K562 (cell line): ENCODE data around the gene RHOT1. TPM values are rescaled to one million over a fixed set of nuclear protein-coding genes. Genes with fewer than 3 reads are reported as not detected.
A peak's percentile ranks its signal among the peaks of the same experiment; 100 is the strongest.
"Not testable (repeated sequence)": the region's sequence is repeated elsewhere in the genome, so short reads cannot be mapped to it uniquely, and the experiment has no call there.

ENCODE experiments used
- ATAC-seq: fragments of 200-7000 bp; cut with Tn5 transposase; 3 replicates; pipeline ENCODE4 v1.9.1; 2020; ENCODE audit warnings: moderate library complexity
- BruUV-seq: library from RNA; stranded (reverse); fragments of 400-500 nt; replicated peaks from 2 replicates; lab custom pipeline; 2021; lab: Mats Ljungman, UMichigan
- CTCF ChIA-PET: fragments of 300-600 bp; formaldehyde crosslinking; extraction: SDS; loops from one replicate; lab custom pipeline; 2021; ENCODE audit warnings: low intra/inter-chr PET ratio; lab: Yijun Ruan, JAX
- POLR2A ChIA-PET: fragments of 300-600, 350-650 bp; sonication (Branson Sonifier 250); formaldehyde crosslinking; extraction: SDS; loops from one replicate; lab custom pipeline; 2021; ENCODE audit warnings: antibody characterized with exemption, inconsistent platforms; lab: Yijun Ruan, JAX
- DNase-seq, 4 experiments: peaks; one replicate each; pipeline versions ENCODE4 v3.0.0 to v3.0.0-alpha.2; 2011 to 2018; ENCODE audit warnings: low spot score in 3 of 4, mixed read lengths in 3 of 4; ENCODE audit errors: extremely low read depth in 1 of 4
- FAIRE-seq: peaks from 2 replicates; lab custom pipeline; 2011; peaks lifted over from hg19 to GRCh38; lab: Jason Lieb, UNC
- H2AFZ ChIP-seq: 2 replicates; pipeline ENCODE4 v1.6.0; 2011; ENCODE audit warnings: low read depth, low read length, control low read depth, inconsistent platforms
- H3K27ac ChIP-seq: fragments of 200-600 bp; 3 replicates; pipeline ENCODE4 v1.8.0; 2011; ENCODE audit warnings: low read depth, mild to moderate bottlenecking, control low read depth, inconsistent platforms, low read length, moderate library complexity, mixed read lengths; ENCODE audit errors: extremely low read depth
- H3K27me3 ChIP-seq, 2 experiments: fragments of 300-600 bp in 1 of 2; 2 replicates in 1 of 2; 3 replicates in 1 of 2; pipeline versions ENCODE4 v1.6.0 to v1.8.0; 2011; ENCODE audit warnings: inconsistent platforms in 2 of 2, low read length in 2 of 2, mild to moderate bottlenecking in 1 of 2, mixed read lengths in 1 of 2, moderate library complexity in 1 of 2; ENCODE audit not compliant: control insufficient read depth in 2 of 2, insufficient read depth in 2 of 2
- H3K36me3 ChIP-seq: fragments of 300-600 bp; 3 replicates; pipeline ENCODE4 v1.8.0; 2011; ENCODE audit warnings: mild to moderate bottlenecking, low read length, inconsistent platforms; ENCODE audit not compliant: control insufficient read depth, insufficient read depth
- H3K4me1 ChIP-seq, 2 experiments: fragments of 200-600 bp in 1 of 2; replicated peaks in 1 of 2; 2 replicates in 1 of 2; 3 replicates in 1 of 2; pipeline versions ENCODE4 v1.5.1 to v1.8.0; 2011; ENCODE audit warnings: inconsistent platforms in 2 of 2, low read length in 2 of 2, mild to moderate bottlenecking in 1 of 2, mixed read lengths in 1 of 2, moderate library complexity in 1 of 2; ENCODE audit not compliant: control insufficient read depth in 2 of 2, insufficient read depth in 2 of 2
- H3K4me2 ChIP-seq: 2 replicates; pipeline ENCODE4 v1.6.1; 2011; ENCODE audit warnings: low read length, control low read depth, inconsistent platforms, mixed read lengths; ENCODE audit not compliant: insufficient read depth
- H3K4me3 ChIP-seq: fragments of 200-600 bp; sonication (generic), shearing (Covaris generic); 2 replicates; pipeline ENCODE4 v1.5.1; 2016; ENCODE audit warnings: control low read depth, inconsistent platforms
- H3K79me2 ChIP-seq: fragments of 200-600 bp; 3 replicates; pipeline ENCODE4 v1.8.0; 2011; ENCODE audit warnings: low read length, inconsistent platforms; ENCODE audit not compliant: control insufficient read depth, insufficient read depth
- H3K9ac ChIP-seq, 2 experiments: 2 replicates each; pipeline versions ENCODE4 v1.6.0 to v1.6.1; 2011; ENCODE audit warnings: low read depth in 2 of 2, low read length in 2 of 2, control low read depth in 1 of 2, inconsistent platforms in 1 of 2, mild to moderate bottlenecking in 1 of 2, mixed read lengths in 1 of 2; ENCODE audit not compliant: insufficient read depth in 1 of 2
- H3K9me1 ChIP-seq: one replicate; pipeline ENCODE4 v1.6.0; 2011; ENCODE audit warnings: inconsistent platforms, mild to moderate bottlenecking, low read length, moderate library complexity; ENCODE audit not compliant: control insufficient read depth, insufficient read depth
- H3K9me3 ChIP-seq: replicated peaks from 2 replicates; pipeline ENCODE4 v1.5.1; 2011; ENCODE audit warnings: low read depth, low read length, inconsistent platforms; ENCODE audit not compliant: control insufficient read depth, insufficient read depth
- H4K20me1 ChIP-seq: replicated peaks from 2 replicates; pipeline ENCODE4 v1.6.1; 2011; ENCODE audit warnings: low read length, inconsistent platforms, mixed read lengths; ENCODE audit not compliant: control insufficient read depth, insufficient read depth
- PHF8 ChIP-seq: fragments of 200-600 bp; sonication (generic); IDR thresholded peaks from 2 replicates; pipeline ENCODE4 v1.6.1; 2012; ENCODE audit warnings: mixed run types, mild to moderate bottlenecking, inconsistent platforms, low read length, moderate library complexity, borderline replicate concordance
- PHTF2 ChIP-seq: fragments of 250-450 bp; sonication (Bioruptor Pico); IDR thresholded peaks from 2 replicates; pipeline ENCODE4 v1.5.0; 2021; ENCODE audit warnings: mild to moderate bottlenecking
- TARDBP ChIP-seq: fragments of 450-650 bp; IDR thresholded peaks from 2 replicates; pipeline ENCODE4 v1.6.1; 2016
- TOE1 ChIP-seq, 2 experiments: fragments of 450-650 bp in 1 of 2; sonication (generic) in 1 of 2; formaldehyde crosslinking in 1 of 2; IDR thresholded peaks; 2 replicates each; pipeline versions ENCODE4 v1.7.1 to v1.8.0; 2016 to 2022; ENCODE audit warnings: borderline replicate concordance in 2 of 2, mild to moderate bottlenecking in 2 of 2, antibody characterized with exemption in 1 of 2, inconsistent platforms in 1 of 2, low read depth in 1 of 2, missing genetic modification reagents in 1 of 2, moderate library complexity in 1 of 2
- ZNF23 ChIP-seq: fragments of 250-450 bp; sonication (Bioruptor Pico); IDR thresholded peaks from 2 replicates; pipeline ENCODE4 v1.4.0; 2020; ENCODE audit warnings: mild to moderate bottlenecking
- ZNF347 ChIP-seq: fragments of 450-650 bp; formaldehyde crosslinking; IDR thresholded peaks from 2 replicates; pipeline ENCODE4 v1.4.0; 2020; ENCODE audit warnings: low read depth, mild to moderate bottlenecking, moderate library complexity
- WGBS: fragments of 100-300 bp; shearing (Covaris generic); methylation state at CpG from one replicate; pipeline ENCODE4 v1.1.6; 2016; ENCODE audit warnings: low coverage, mixed read lengths; ENCODE audit not compliant: insufficient coverage; ENCODE audit errors: missing lambda C conversion rate; 5-methylcytosine and 5-hydroxymethylcytosine counted together
- in situ Hi-C: fragments of 300-500 bp; cut with MboI; formaldehyde crosslinking; loops from 4 replicates; pipeline ENCODE4 v1.15.0; 2018; ENCODE audit warnings: inconsistent platforms, mixed read lengths
- intact Hi-C: fragments of 100-400 bp; cut with micrococcal nuclease; formaldehyde crosslinking; loops from 2 replicates; pipeline ENCODE4 v1.14.2; 2022
- polyA plus RNA-seq, 8 experiments: library from polyadenylated mRNA; depleted of rRNA in 4 of 8; stranded (reverse) in 5 of 8; unstranded in 3 of 8; fragments of >200 nt; fragmentation: Nextera tagmentation in 2 of 8; fragmentation: Illumina TruSeq in 1 of 8; extraction: Ambion mirVana in 2 of 8; extraction: Trizol in 1 of 8; gene quantifications; 2 replicates each; pipeline versions ENCODE4 v1.2.1 to v1.2.3, GENCODE V29; 2011 to 2014; ENCODE audit warnings: inconsistent platforms in 1 of 8, missing spikeins in 1 of 8
- total RNA-seq, 7 experiments: library from RNA; depleted of rRNA in 6 of 7; stranded (reverse); fragments of >200 nt in 6 of 7; fragmentation: Illumina TruSeq in 2 of 7; extraction: Trizol in 2 of 7; gene quantifications; 2 replicates each; pipeline versions ENCODE4 v1.2.1 to v1.2.3, GENCODE V29; 2011 to 2021; ENCODE audit warnings: low replicate concordance in 1 of 7
- TF ChIP-seq, protein P1 (sequence below): fragments of 200-600 bp; sonication (generic); IDR thresholded peaks from one replicate; pipeline ENCODE4 v1.6.1; 2012; ENCODE audit warnings: mild to moderate bottlenecking, low read depth, low read length, inconsistent platforms

RHOT1 gene
- total and polyA plus RNA-seq, 9 of the 15 experiments (the other 6 are each of a cell fraction or from before 2014, with no cell fraction given): 23.0 to 101 (median 32.2) TPM

DNA sequence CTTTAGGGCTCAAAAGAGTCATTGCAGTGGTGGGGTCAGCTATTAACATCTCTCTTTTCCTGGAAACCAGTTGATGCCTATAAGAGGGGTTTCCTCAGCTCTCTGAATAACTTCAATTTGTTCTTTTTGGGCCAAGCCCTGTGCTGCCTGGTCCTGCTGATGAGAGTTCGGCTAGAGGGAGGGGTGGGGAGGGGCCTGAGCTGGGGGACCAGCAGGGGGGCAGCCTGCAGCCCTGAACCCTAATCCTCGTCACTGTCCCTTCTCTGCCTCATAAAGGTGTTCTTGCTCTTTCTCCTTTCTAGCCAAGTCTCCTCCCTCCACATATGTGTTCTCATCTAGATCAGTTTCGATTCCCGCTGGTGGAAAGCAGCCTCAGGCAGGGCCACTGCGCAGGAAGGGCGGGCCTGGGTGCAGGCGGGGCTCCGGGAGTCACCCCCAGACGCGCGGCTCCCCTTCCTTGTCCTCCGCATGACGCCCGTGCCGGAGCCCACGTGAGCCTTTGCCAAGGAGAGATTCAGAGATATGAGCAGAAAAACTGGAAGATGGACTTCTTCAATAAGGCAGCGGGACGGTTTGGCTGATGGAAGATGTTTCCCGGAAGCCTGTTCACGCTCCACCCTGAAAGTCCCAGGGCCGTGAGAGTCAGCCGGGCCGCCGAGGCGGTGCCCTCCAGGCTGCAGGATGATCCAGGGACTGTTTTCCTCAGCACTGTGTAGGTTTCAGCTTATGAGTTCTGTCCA is 15.0 kb upstream of the RHOT1 start (continued):
- TF ChIP-seq ZNF23 (no peak), ZNF347 (CRISPR knock-in tag) (no peak), PHTF2 (CRISPR knock-in tag) (no peak), TARDBP (no peak), PHF8 (peak; percentile 63; the same call in 1 of the 2 replicates), TOE1 (IDR thresholded peaks at IDR 0.05; ENCODE audit: borderline replicate concordance) (no peak; the same call in 1 of the 2 replicates), TOE1 (CRISPR knock-in tag; IDR thresholded peaks at IDR 0.05; ENCODE audit: borderline replicate concordance, low read depth) (no peak)
- TF ChIP-seq, protein P1, sequence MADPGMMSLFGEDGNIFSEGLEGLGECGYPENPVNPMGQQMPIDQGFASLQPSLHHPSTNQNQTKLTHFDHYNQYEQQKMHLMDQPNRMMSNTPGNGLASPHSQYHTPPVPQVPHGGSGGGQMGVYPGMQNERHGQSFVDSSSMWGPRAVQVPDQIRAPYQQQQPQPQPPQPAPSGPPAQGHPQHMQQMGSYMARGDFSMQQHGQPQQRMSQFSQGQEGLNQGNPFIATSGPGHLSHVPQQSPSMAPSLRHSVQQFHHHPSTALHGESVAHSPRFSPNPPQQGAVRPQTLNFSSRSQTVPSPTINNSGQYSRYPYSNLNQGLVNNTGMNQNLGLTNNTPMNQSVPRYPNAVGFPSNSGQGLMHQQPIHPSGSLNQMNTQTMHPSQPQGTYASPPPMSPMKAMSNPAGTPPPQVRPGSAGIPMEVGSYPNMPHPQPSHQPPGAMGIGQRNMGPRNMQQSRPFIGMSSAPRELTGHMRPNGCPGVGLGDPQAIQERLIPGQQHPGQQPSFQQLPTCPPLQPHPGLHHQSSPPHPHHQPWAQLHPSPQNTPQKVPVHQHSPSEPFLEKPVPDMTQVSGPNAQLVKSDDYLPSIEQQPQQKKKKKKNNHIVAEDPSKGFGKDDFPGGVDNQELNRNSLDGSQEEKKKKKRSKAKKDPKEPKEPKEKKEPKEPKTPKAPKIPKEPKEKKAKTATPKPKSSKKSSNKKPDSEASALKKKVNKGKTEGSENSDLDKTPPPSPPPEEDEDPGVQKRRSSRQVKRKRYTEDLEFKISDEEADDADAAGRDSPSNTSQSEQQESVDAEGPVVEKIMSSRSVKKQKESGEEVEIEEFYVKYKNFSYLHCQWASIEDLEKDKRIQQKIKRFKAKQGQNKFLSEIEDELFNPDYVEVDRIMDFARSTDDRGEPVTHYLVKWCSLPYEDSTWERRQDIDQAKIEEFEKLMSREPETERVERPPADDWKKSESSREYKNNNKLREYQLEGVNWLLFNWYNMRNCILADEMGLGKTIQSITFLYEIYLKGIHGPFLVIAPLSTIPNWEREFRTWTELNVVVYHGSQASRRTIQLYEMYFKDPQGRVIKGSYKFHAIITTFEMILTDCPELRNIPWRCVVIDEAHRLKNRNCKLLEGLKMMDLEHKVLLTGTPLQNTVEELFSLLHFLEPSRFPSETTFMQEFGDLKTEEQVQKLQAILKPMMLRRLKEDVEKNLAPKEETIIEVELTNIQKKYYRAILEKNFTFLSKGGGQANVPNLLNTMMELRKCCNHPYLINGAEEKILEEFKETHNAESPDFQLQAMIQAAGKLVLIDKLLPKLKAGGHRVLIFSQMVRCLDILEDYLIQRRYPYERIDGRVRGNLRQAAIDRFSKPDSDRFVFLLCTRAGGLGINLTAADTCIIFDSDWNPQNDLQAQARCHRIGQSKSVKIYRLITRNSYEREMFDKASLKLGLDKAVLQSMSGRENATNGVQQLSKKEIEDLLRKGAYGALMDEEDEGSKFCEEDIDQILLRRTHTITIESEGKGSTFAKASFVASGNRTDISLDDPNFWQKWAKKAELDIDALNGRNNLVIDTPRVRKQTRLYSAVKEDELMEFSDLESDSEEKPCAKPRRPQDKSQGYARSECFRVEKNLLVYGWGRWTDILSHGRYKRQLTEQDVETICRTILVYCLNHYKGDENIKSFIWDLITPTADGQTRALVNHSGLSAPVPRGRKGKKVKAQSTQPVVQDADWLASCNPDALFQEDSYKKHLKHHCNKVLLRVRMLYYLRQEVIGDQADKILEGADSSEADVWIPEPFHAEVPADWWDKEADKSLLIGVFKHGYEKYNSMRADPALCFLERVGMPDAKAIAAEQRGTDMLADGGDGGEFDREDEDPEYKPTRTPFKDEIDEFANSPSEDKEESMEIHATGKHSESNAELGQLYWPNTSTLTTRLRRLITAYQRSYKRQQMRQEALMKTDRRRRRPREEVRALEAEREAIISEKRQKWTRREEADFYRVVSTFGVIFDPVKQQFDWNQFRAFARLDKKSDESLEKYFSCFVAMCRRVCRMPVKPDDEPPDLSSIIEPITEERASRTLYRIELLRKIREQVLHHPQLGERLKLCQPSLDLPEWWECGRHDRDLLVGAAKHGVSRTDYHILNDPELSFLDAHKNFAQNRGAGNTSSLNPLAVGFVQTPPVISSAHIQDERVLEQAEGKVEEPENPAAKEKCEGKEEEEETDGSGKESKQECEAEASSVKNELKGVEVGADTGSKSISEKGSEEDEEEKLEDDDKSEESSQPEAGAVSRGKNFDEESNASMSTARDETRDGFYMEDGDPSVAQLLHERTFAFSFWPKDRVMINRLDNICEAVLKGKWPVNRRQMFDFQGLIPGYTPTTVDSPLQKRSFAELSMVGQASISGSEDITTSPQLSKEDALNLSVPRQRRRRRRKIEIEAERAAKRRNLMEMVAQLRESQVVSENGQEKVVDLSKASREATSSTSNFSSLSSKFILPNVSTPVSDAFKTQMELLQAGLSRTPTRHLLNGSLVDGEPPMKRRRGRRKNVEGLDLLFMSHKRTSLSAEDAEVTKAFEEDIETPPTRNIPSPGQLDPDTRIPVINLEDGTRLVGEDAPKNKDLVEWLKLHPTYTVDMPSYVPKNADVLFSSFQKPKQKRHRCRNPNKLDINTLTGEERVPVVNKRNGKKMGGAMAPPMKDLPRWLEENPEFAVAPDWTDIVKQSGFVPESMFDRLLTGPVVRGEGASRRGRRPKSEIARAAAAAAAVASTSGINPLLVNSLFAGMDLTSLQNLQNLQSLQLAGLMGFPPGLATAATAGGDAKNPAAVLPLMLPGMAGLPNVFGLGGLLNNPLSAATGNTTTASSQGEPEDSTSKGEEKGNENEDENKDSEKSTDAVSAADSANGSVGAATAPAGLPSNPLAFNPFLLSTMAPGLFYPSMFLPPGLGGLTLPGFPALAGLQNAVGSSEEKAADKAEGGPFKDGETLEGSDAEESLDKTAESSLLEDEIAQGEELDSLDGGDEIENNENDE: no peak

DNA sequence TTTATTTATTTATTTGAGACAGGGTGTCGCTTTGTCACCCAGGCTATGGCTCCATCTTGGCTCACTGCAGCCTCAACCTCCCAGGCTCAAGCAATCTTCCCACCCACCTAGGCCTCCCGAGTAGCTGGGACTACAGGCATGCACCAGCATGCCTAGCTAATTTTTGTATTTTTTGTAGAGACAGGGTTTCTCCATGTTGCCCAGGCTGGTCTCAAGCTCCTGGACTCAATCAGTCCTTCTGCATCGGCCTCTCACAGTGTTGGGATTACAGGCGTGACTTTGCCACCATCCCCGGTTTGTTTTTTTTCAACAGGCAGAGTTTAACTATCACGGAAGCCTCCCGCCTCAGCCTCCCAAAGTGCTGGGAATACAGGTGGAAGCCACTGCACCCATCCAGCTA is 13.8 kb upstream of the RHOT1 start:
- intact Hi-C loops, H4K20me1 ChIP-seq, H3K79me2 ChIP-seq, DNase-seq, H3K9me3 ChIP-seq, H3K27ac ChIP-seq, H3K36me3 ChIP-seq, CTCF ChIA-PET, H3K27me3 ChIP-seq, FAIRE-seq, BruUV-seq, H3K9me1 ChIP-seq: not testable (repeated sequence)
- Histone ChIP-seq H3K9ac (peak overlapping the region; percentile 63 to 64; a peak in 3 of 4 replicates), H3K4me2 (peak overlapping the region; percentile 45), H3K4me3 (0 out of 2 replicates have a peak overlapping the region, but pooled peaks have one; percentile 57), H2AFZ (peak overlapping the region; percentile 47; the same call in 1 of the 2 replicates), H3K4me1 (peaks cover 14 to 15% of the 10 kb centered on the region in 2 experiments; a peak in 4 of 5 replicates)
- ATAC-seq: peak; percentile 16; the same call in 1 of the 3 replicates
- WGBS: 37% methylated on average over 7 of the region's 7 CpGs
- in situ Hi-C loops: loop anchor here (5.0 kb wide), 1 partner anchor 121 kb away; the partner anchor contains the start of gene LRRC37B
- POLR2A ChIA-PET: interaction anchor here (1.1 to 2.1 kb wide), 3 partner anchors 10 to 122 kb away, joined by 4 to 8 read pairs (median 8); partner anchors contain the start of genes LRRC37B and RHOT1
